Activated gamma-delta T cell (primary cell): ENCODE data around the gene SORCS3.

Experiments
- DNase-seq: peaks from one replicate; lab custom pipeline; 2025; lab: John Stamatoyannopoulos, UW

Gene SORCS3

GRCh38 chr10:104842704-104843103 lies 201.6 kb downstream of the SORCS3 start:
- DNase-seq, result no peak

GRCh38 chr10:104844073-104844472 lies 203.0 kb downstream of the SORCS3 start:
- no peak for DNase-seq

GRCh38 chr10:104850023-104850422 lies 208.9 kb downstream of the SORCS3 start:
- DNase-seq, result no peak

GRCh38 chr10:104867966-104868598 lies 227.0 kb downstream of the SORCS3 start:
- no peak for DNase-seq

GRCh38 chr10:104872691-104873090 lies 231.6 kb downstream of the SORCS3 start:
- DNase-seq, result no peak

- DNase-seq, result no peak
Observed at GRCh38 chr10:104873161-104873560, 232.1 kb downstream of the SORCS3 start.

GRCh38 chr10:104875561-104875960 lies 234.5 kb downstream of the SORCS3 start:
- DNase-seq, result no peak

GRCh38 chr10:104880624-104881398 lies 239.7 kb downstream of the SORCS3 start:
- no peak for DNase-seq

- no peak for DNase-seq
Observed at GRCh38 chr10:104881740-104882139, 240.7 kb downstream of the SORCS3 start.

GRCh38 chr10:104892879-104893617 lies 252.0 kb downstream of the SORCS3 start:
- no peak for DNase-seq

- DNase-seq, result no peak
Observed at GRCh38 chr10:104893701-104894100, 252.6 kb downstream of the SORCS3 start.

- no peak for DNase-seq
Observed at GRCh38 chr10:104894681-104895080, 253.6 kb downstream of the SORCS3 start.

GRCh38 chr10:104895541-104895940 lies 254.5 kb downstream of the SORCS3 start:
- no peak for DNase-seq

- no peak for DNase-seq
Observed at GRCh38 chr10:104895981-104896380, 254.9 kb downstream of the SORCS3 start.

- no peak for DNase-seq
Observed at GRCh38 chr10:104897696-104898095, 256.6 kb downstream of the SORCS3 start.

- DNase-seq, result no peak
Observed at GRCh38 chr10:104899779-104900178, 258.7 kb downstream of the SORCS3 start.

GRCh38 chr10:104903433-104903832 lies 262.3 kb downstream of the SORCS3 start:
- DNase-seq, result no peak

GRCh38 chr10:104904753-104905323 lies 263.7 kb downstream of the SORCS3 start:
- no peak for DNase-seq

- no peak for DNase-seq
Observed at GRCh38 chr10:104906112-104906511, 265.0 kb downstream of the SORCS3 start.

GRCh38 chr10:104907521-104907920 lies 266.4 kb downstream of the SORCS3 start:
- DNase-seq, result no peak

GRCh38 chr10:104908581-104908980 lies 267.5 kb downstream of the SORCS3 start:
- no peak for DNase-seq

- DNase-seq, result no peak
Observed at GRCh38 chr10:104910712-104911111, 269.6 kb downstream of the SORCS3 start.
